ENCODE results near the gene LIMS2. TPM values are rescaled to one million over a fixed set of nuclear protein-coding genes. Genes with fewer than 3 reads are reported as not detected.

LIMS2 gene
- total RNA-seq, 2 experiments from 2014 or later = 1.6 to 24.9 TPM

DNA sequence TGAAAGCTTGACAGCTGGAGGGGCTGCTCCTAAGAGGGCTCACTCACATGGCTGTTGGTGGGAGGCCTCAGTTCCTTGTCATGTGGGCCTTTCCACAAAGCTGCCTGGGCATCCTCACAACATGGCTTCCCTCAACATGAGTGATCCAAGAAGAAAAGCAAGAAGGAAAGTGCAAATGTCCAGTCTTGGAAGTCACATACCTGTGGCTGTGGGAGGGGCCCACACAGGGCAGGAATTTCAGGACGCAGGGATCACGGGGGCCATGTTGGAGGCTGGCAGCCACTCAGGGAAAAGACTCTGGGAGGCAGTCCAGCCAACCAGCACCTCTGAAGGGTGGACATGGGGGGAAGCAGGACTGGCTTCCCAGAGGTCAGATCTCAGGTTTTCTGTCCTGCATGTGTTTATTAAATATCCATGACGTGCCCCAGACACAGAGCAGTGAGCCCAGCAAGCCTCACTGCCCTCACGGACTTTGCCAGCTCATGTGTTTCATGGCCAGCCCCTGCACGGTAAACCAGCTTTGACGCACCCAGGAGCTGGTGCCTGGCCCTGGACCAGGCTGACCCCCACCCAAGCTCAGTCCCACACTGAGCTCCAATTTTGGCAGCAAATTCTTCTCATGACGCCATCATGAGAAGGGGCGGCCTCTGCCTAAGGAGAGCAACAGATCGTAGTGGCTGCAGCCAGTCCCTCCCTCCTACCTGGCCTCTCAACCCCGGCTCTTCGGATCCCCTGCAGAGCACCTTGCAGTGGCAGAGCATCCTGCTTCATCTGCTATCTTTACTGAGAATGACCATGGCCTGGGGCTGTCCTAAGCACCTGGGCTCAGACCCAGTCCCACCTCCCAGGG, 64.0 kb downstream of the LIMS2 start:
- no peaks in the 10 kb centered on the region; the same call in 1 of the 2 replicates for H3K9me3 ChIP-seq (ENCODE audit: low read length)
- no peaks in the 10 kb centered on the region for H3K9me2 ChIP-seq (ENCODE audit: insufficient read depth, low read length)
- H3K36me3 ChIP-seq (ENCODE audit: insufficient read depth, low read length) = no peaks in the 10 kb centered on the region
- ChIA-PET CTCF (ENCODE audit: unreplicated experiment) (interaction anchor here (1.7 kb wide), 1 partner anchor 20 kb away, joined by 5 read pairs; no protein-coding TSS in a partner anchor), POLR2A (interaction anchor here (1.7 kb wide), 1 partner anchor 10 kb away, joined by 7 read pairs; no protein-coding TSS in a partner anchor)
- no TSS peak for BruUV-seq (replicated peaks)
- no peak overlapping the region for H2AFZ ChIP-seq (ENCODE audit: low read length)
- no peaks in the 10 kb centered on the region for H3K79me2 ChIP-seq (ENCODE audit: insufficient read depth, low read depth, low read length)
- DNase-seq (ENCODE audit: low spot score) = no peak
- no peaks in the 10 kb centered on the region for H4K20me1 ChIP-seq (ENCODE audit: insufficient read depth, low read length)
- intact Hi-C loops (cut with micrococcal nuclease; ENCODE audit: unreplicated experiment) = no loop called here
- H3K4me1 ChIP-seq (ENCODE audit: insufficient read depth, low read length, poor library complexity, severe bottlenecking) = no peaks in the 10 kb centered on the region
- no peak overlapping the region for H3K4me3 ChIP-seq (ENCODE audit: low read depth, low read length, poor library complexity, severe bottlenecking)
- H3K4me2 ChIP-seq (ENCODE audit: low read length) = no peak overlapping the region
- no peak for TF ChIP-seq CTCF (conservative IDR thresholded peaks at IDR 0.05; ENCODE audit: low read length)
- no peak for TF ChIP-seq EZH2phosphoT487 (IDR thresholded peaks at IDR 0.05; ENCODE audit: borderline replicate concordance, low read depth, low read length)
- no peak overlapping the region for H3K27ac ChIP-seq (ENCODE audit: low read depth, low read length, poor library complexity, severe bottlenecking)

DNA sequence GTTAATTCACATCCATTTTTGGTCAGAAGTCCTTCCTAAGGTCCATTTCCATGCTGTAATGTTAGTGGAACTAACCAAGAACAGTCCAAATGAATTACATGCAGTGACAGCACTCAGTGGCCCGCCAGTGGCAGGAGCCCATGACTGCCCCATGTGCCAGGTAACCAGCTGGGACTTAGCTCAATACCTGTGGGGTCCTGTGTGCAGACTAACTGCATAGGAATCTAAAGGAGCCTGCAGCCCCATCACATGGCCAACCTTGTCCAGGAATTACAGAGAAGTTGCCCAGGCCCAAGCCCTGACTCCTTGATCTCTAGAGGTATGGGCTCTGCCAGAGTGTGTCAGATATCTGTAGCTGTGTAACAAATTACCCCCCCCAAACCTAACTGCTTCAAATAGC, 64.8 kb downstream of the LIMS2 start:
- Histone ChIP-seq H3K27ac (ENCODE audit: low read depth, low read length, poor library complexity, severe bottlenecking) (no peak overlapping the region), H3K9me3 (ENCODE audit: low read length) (no peaks in the 10 kb centered on the region; the same call in 1 of the 2 replicates), H3K4me2 (ENCODE audit: low read length) (no peak overlapping the region), H2AFZ (ENCODE audit: low read length) (no peak overlapping the region), H4K20me1 (ENCODE audit: insufficient read depth, low read length) (no peaks in the 10 kb centered on the region), H3K36me3 (ENCODE audit: insufficient read depth, low read length) (no peaks in the 10 kb centered on the region), H3K4me1 (ENCODE audit: insufficient read depth, low read length, poor library complexity, severe bottlenecking) (no peaks in the 10 kb centered on the region), H3K9me2 (ENCODE audit: insufficient read depth, low read length) (no peaks in the 10 kb centered on the region), H3K4me3 (ENCODE audit: low read depth, low read length, poor library complexity, severe bottlenecking) (no peak overlapping the region), H3K79me2 (ENCODE audit: insufficient read depth, low read depth, low read length) (no peaks in the 10 kb centered on the region)
- POLR2A ChIA-PET = interaction anchor here (1.2 to 1.7 kb wide), 2 partner anchors 10 to 29 kb away, joined by 4 to 7 read pairs; no protein-coding TSS in a partner anchor
- CTCF ChIA-PET (ENCODE audit: unreplicated experiment) = interaction anchor here (1.7 kb wide), 1 partner anchor 19 kb away, joined by 5 read pairs; no protein-coding TSS in a partner anchor
- TF ChIP-seq CTCF (conservative IDR thresholded peaks at IDR 0.05; ENCODE audit: low read length) = no peak
- no peak for TF ChIP-seq EZH2phosphoT487 (IDR thresholded peaks at IDR 0.05; ENCODE audit: borderline replicate concordance, low read depth, low read length)
- BruUV-seq (replicated peaks) = no TSS peak
- DNase-seq (ENCODE audit: low spot score) = no peak
- intact Hi-C loops (cut with micrococcal nuclease; ENCODE audit: unreplicated experiment) = no loop called here

DNA sequence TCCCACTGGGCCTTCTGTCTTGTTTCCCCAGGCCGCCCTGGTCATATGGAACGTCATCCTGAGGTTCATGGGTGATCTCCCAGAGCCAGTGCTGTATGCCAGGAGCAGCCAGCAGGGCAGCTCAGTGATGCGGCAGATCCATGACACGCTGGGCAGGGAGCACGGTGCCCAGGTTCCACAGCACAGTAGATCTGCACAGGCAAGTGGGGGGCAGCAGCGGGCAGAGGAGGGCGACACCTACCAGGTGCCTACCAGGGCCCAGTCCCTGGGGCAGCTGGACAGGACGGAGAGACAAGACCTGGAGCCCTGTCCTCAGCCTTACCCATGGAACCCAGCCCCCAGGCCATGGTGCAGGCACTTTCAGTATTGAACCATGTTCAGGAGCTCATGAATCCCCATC, 65.5 kb downstream of the LIMS2 start:
- CTCF ChIA-PET (ENCODE audit: unreplicated experiment) = interaction anchor here (1.7 kb wide), 1 partner anchor 19 kb away, joined by 5 read pairs; no protein-coding TSS in a partner anchor
- Histone ChIP-seq H3K4me1 (ENCODE audit: insufficient read depth, low read length, poor library complexity, severe bottlenecking) (no peaks in the 10 kb centered on the region), H3K4me2 (ENCODE audit: low read length) (no peak overlapping the region), H3K36me3 (ENCODE audit: insufficient read depth, low read length) (no peaks in the 10 kb centered on the region), H3K27ac (ENCODE audit: low read depth, low read length, poor library complexity, severe bottlenecking) (no peak overlapping the region), H2AFZ (ENCODE audit: low read length) (no peak overlapping the region), H3K9me3 (ENCODE audit: low read length) (no peaks in the 10 kb centered on the region; the same call in 1 of the 2 replicates), H3K9me2 (ENCODE audit: insufficient read depth, low read length) (no peaks in the 10 kb centered on the region), H4K20me1 (ENCODE audit: insufficient read depth, low read length) (no peaks in the 10 kb centered on the region), H3K79me2 (ENCODE audit: insufficient read depth, low read depth, low read length) (no peaks in the 10 kb centered on the region), H3K4me3 (ENCODE audit: low read depth, low read length, poor library complexity, severe bottlenecking) (no peak overlapping the region)
- no TSS peak for BruUV-seq (replicated peaks)
- no peak for TF ChIP-seq CTCF (conservative IDR thresholded peaks at IDR 0.05; ENCODE audit: low read length)
- TF ChIP-seq EZH2phosphoT487 (IDR thresholded peaks at IDR 0.05; ENCODE audit: borderline replicate concordance, low read depth, low read length) = no peak
- intact Hi-C loops (cut with micrococcal nuclease; ENCODE audit: unreplicated experiment) = no loop called here
- POLR2A ChIA-PET = interaction anchor here (1.2 to 1.7 kb wide), 2 partner anchors 11 to 30 kb away, joined by 4 to 7 read pairs; no protein-coding TSS in a partner anchor
- no peak for DNase-seq (ENCODE audit: low spot score)
